CD4-positive, alpha-beta T cell treated with Interleukin-17A for 4 hours (primary cell): ENCODE measurements around the gene CMTR1.
"Not testable (repeated sequence)": the region's sequence is repeated elsewhere in the genome, so short reads cannot be mapped to it uniquely, and the experiment has no call there.

Experiments
- DNase-seq: peaks from one replicate; pipeline ENCODE4 v3.0.0-alpha.2; 2020; ENCODE audit warnings: mixed read lengths

The CMTR1 gene

DNA sequence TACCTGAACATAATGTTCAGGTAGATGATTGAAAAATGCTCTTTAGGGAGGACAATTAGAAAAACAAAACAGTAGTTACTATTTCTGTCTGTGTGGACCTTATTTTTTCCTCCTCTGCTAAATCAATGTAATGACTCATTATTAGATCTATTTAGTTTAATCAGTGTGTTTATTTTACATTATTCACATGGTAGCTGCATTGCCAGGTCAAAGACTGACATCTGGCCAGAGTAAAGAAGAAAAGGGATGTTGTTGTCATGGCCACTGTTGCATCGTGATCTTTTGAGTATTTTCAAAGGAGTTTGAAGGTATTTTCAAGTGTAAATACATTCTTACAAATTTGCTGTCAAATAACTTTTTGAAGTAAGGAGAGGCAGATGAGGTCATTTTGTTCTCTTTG lies 5.9 kb downstream of the CMTR1 start:
- no peak for DNase-seq

DNA sequence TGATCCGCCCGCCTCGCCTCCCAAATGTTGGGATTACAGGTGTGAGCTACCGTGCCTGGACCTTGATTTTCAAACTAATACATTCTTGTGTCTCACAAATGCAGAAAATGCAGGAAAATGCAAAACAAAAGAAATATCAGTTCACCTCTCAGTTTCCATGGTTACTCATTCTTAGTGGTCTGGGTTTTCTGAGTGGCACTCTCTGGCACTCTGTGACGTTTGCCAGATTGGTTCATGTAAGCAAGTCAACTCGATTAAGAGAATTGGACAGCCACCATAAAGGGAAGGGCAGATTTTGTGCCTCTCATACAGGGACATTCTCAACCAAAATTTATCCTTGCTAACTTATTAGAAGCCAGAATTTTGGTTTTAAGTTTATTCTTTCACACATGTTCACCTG lies 8.6 kb downstream of the CMTR1 start:
- no peak for DNase-seq

DNA sequence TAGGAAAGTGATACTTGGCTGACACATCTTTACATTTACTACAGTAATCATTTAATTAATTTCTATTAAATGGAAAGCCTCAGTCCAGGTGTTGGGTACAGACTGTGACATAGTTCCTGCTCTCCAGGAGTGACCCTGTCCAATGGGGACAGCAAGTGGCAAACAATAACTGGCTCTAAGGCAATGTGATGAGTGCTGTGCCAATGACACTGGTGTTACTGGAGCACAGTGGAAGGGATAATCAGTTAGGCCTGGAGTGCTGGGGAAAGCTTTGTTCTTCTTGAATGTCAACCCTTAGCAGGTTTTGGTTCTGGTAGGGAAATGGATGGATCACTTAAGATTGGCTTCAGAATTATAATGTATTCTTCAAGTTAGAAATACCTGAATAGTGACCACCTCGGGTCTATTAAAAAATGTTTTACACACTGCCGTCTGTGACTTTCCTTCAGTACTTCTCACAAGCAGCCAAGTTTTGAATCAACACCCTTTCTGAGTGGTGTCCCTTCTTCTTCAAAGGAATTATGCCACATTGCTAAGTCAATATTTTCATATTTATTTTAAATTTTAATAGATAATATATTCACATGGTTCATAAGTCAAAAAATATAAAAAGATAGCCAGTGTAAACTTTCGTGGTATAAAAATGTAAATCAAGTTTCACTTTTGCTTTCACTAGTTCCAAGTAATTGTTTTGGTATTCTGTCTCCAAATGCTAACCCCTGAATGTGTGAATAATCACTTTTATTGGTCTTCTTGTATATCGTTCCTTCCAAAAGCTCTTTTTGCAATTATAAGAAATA lies 9.6 kb downstream of the CMTR1 start:
- no peak for DNase-seq

DNA sequence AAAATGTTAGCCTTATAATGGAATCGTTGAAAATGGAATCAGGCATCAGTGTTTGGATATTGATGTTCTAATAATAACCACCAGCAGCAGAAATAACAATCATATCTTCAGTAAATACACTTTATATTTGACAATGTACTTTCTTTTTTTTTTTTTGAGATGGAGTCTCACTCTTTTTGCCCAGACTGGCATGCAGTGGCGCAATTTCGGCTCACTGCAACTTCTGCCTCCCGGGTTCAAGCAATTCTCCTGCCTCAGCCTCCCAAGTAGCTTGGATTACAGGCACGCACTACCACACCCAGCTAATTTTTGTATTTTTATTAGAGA lies 10.2 kb downstream of the CMTR1 start:
- DNase-seq, result not testable (repeated sequence)

DNA sequence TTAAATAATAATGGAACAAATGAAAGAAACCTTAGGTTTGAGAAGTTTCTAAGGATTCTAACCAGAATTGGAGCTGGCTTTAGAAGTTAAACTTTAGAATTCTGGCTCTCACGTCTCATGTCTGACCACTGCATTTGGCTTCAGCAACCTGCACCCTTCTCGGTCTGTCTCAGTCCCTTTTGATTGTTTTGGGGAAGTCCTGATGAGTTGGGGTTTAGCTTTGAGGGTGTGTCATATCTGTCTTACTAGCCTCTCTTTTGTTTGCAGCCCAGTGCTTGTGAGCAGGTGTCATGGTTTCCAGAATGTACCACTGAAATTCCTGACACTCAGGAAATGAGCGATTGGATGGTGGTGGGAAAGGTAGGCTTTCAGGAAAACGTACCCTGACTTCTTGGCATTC lies 17.0 kb downstream of the CMTR1 start:
- no peak for DNase-seq

DNA sequence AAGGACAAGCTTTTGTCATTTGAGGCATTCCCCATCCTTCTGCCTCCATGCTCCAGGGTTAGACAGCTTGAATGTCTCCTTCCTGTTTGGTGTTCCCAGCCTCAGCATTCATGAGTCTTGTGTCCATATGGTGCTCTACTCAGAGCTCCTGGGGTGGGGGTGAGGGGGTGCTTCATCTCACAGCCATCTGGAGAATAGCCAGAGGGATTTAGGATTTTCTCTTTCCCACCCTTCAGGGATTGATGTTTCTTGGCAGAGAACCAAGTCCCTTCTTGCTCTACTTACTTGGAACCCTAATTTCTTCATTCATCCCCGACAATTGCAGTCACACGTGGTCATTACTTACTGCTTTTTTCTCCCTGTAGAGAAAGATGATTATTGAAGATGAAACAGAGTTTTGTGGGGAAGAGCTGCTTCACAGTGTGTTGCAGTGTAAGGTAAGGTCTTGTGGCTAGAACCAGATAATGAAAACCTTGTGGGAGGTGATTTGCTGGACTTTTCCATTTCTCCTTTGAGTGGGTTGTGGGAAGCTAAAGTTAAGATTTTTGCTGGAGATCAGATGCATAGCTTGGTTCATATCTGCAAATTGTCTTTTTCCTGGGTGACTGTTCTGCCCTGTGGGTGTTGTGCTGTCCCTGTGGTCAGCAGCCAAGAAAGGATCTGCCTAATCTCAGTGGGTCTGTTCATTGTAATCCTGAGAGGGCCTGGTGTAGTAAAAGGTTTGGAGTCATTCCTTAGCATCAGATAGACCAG lies 18.6 kb downstream of the CMTR1 start:
- DNase-seq, result no peak

DNA sequence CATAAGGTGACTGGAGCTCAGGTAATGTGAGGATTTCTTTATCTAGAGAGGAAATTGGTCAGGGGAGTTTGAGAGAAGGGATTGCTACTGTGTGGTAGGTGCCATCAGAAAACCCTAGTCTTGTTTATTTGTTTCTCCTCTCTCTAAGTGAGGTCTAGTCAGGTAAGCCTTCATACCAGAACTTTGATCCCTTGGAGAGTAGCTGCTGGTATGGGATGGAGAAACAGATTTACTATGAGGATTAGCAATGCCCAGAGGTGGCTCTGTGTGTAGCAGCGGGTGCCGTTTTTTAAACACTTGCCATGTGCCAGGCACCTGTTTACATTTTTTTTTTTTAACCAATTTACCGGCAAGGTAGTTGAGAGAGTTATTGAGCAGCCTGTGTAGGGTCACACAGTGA lies 19.5 kb downstream of the CMTR1 start:
- no peak for DNase-seq

DNA sequence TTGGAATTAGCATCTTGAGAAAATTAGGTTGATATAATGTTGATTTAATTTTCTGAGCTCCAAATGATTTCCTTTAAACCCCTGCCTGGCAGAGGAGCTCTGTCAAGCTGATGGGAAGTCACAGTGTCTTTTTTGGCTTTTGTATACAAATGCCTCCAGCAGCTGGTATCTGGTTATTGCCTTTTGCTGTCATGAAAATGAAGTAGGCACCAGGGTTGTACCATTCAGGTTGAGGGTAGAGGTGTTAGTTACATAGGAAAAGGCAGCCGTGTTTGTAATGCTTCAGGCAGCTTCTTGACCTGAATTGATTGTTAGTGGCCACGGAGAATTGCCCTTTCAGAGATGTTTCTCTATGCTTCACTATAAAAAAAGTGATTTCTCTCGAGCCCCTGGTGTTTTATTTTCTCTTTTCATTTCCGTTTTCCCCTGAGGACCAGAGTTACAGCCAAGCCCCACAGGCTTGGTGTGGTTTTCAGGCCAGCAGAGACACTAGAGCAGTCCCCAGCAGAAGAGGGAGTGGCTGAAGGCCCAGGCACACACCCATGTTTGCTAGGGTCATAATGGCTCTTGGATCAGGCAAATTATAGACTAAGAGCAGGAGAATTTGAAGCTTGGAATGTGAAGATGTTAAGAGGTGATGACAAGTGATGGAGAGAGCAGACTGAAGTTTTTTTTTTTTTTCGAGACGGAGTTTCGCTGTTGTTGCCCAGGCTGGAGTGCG lies 21.6 kb downstream of the CMTR1 start:
- no peak for DNase-seq

DNA sequence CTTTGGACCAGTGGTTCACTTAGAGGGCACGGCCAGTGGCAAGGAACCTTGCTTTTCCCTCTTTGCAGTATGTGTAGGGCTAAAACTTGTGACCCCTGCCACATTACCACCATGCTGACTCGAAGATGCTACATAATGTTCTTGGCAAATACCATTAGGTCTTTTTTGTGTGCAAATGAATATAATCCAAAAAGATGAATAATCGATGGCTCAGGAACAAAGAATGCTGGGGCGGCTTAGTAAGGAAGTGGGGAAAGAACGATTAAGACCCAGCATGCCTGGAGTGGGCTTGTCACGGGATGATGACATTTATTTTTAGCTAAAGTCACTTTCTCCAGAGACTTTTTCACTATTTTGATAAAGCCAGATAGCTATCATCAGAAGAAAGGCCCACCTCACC lies 23.1 kb downstream of the CMTR1 start:
- no peak for DNase-seq

DNA sequence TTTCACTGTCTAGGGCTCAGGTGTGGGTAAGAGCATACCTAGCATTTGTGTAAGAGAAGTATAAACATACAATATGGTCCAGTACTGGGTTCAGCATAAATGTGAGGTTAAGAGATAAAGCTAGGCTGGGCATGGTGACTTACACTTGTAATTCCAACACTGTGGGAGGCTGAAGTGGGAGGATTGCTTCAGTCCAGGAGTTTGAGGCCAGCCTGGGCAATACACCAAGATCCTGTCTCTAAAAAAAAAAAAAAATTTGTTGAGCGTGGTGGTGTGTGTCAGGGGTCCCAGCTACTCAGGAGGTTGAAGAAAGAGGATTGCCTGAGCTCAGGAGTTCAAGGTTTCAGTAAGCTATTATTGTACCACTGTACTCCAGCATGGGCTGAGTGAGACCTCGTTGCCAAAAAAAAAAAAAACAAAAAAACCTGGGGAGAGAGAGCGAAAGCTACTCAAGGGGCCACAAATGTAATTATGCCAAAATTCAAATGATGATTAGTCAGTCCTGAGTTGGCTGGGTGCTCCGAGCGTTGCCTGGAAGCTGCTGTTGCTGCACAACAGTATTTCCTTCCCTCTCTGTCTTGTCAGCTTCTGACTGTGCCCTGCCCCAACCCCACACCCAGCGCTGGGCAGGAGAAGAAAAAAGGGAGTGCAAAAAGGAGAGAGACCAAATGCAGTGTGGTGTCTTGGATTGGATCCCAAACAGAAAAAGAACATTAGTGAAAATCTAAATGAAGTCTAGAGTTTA lies 24.0 kb downstream of the CMTR1 start:
- no peak for DNase-seq

DNA sequence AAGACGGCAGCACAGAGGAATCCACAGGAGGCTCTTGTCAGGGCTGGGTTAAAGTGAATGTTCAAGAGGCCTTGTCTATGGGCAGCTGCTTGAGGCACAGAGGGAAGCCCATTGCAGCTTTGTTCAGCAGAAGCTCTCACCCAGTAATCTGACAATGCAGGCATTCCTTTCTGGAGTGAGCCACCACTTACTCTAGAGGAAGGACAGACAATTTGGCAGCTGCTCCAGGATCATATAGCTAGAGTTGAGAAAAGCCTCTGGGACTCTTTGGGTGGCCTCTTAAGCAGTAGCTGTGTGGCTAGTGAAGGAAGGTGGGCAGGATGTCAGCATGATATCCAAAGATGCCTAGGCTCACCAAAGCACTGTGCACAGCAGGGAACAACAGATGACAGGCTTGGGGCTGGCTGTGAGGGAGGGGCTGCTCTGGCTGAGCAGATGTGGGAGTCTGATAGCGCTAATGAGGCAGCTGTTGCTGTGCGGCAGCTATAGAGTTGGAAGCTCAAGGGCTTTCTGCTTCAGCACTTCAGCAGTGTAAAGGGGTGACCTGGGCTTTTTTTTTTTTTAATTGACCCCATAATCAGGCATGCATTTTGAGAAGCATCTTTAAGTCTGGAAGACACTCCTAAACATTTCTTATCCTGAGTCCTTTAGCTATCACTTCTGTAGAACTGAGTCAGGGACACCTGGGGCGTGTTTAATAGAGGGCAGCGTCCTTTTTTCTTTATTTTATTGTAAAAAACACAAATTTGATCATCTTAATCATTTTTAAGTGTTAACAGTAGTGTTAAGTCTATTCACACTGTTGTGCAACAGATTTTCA lies 27.2 kb downstream of the CMTR1 start:
- DNase-seq, result no peak

DNA sequence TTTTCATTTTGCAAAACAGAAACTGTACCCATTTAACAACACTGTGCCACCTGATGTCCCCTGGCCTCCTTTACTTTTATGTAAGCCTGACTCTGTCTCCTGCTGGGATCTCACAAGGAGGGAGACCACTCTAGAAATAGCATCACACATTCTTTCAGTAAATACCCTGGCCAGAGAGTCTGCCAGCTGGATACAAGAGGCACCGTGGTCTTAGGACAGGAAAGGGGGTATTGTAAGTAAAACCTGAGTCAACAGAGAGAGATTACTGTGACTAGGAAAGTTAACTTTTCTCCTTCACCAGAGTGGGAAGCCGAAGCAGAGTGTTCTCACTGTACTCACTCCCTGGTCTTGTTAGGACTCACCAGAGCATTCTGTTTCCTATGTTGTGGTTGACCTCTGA lies 27.8 kb downstream of the CMTR1 start:
- DNase-seq, result no peak

DNA sequence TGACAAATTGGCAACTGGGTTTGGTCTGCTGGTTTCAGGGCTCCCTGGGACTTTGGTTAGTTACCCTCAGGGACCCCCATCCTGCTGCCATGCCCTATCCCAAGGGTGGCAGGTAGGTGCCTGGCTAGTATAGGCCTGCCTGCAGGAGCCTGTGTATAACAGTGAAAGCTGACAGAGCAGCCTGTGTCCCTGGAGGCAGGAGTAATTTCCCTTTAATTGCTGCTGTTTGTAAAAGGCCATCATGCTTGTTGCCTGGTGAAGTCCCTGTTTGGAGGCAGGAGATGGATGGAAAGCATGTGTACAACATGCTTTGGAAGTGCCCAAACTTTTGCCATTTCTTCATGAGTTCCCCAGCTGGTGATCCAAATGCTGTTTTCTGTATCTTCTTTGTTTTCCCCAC lies 30.1 kb downstream of the CMTR1 start:
- no peak for DNase-seq

DNA sequence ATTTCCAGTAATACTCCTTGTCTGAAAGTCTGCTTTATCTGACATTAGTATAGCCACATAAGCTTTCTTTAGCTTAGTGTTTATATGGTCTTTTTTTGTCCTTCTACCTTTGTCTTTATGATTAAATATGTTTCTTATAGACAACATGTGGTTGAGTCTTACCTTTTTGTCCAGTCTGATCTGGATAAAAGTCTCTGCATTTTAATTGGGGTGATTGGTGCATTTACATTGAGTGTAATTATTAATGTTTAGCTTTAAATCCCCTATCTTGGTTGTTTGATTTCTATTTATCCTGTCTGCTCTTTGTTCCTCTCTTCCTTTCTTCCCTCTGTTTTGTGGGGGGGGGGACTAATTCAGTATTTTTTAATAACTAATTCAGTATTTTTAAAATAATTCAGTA lies 34.7 kb downstream of the CMTR1 start:
- no peak for DNase-seq

DNA sequence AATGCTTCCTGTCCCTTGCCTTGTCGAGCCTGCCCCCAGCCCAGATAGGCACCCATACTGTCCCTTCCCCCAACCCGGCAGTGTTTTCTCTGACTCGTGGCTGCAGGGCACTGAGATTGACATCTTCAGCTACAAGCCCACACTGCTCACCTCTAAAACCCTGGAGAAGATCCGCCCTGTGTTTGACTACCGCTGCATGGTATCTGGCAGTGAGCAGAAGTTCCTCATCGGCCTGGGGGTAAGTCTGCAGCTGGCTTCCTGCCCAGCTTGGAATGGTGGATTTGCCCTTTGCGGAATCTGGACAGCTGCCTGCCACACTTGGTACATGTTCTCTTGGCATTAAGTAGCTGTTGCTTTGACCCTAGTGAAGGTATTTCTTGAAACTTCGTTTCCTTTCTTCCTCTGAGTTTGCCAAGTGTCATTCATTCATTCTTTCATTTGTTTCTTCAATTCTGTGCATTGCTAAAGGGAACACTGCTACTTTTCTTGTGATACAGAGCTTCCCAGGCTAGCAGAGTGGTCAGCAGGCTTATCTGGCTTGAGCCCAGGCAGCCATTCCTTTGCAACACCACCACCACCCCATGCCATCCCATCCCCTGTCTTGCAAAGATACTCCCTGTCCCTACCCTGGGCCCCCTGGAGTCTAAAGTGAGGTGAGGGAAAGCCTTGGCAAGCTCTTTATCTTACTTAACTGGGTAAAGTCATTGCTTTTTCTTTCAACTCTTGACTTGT lies 40.5 kb downstream of the CMTR1 start:
- no peak for DNase-seq

DNA sequence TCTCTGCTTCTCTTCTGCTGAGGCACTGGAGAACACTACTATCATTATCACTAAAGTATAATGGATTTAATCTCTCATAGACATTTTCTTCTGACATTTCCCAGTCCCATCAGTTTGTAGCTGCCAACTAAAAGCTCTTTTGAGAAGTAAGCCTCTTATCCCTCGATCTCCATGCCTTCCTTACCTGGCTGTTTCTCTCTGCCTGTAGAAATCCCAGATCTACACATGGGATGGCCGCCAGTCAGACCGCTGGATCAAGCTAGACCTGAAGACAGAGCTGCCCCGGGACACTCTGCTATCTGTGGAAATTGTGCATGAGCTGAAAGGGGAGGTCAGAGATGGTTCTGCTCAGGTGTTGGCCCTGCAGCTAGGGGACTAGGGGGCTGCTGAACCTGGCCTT lies 41.3 kb downstream of the CMTR1 start:
- no peak for DNase-seq

DNA sequence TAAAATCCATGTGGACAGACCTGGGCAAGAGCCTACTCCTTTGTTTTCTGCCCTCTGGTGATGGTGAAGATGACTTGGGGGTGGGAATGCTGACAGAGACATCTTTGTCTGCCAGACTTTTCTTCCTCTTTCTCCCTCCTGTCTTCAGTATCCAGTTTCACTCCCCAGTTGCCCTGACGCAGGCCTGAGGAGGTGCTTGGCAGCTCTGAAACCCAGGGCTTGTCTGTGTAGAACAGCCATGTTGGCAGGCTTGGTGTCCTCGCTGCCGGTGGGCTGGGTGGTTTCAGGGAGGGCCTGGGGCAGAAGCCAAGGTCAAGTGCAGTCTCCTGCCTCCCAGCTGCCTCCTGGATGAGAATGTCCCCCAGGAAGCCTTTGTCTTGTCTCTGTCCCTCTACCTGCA lies 44.2 kb downstream of the CMTR1 start:
- DNase-seq, result no peak

DNA sequence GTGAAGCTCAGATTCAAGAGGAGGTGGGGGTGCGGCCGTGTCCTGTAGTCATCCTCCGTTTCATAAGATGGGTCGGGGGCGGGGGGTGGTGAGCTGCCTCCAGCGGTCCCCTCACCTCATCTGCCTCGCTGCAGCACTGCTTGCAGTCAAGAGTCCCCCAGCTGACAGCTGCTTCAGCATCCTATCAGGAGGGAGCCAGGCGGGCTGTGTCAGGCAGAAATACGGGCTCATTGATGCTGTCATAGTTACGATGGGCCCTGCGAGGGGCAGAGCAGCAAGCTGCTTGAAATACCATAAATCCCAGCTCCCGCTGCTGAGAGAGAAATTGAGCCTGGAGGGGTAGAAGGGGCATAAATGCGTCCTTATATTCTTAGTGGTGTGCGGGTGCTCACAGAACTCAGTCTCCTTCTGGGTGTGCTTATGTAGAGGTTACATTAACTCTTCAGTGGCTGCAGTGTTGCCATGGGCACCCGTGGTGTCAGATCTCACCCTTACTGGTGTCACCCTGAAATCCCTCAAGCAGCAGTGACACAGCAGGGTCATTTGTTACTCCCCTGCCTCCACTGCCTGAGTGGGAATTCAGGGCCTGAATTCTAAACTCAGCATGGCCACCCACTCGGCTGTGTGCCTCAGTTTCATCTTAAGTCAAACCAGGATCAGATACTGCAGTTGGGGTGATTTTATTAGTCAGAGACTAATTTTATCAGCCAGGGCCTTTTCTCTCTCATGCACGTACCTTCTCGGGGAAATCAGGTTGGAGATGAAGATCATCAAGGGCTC lies 44.8 kb downstream of the CMTR1 start:
- no peak for DNase-seq

DNA sequence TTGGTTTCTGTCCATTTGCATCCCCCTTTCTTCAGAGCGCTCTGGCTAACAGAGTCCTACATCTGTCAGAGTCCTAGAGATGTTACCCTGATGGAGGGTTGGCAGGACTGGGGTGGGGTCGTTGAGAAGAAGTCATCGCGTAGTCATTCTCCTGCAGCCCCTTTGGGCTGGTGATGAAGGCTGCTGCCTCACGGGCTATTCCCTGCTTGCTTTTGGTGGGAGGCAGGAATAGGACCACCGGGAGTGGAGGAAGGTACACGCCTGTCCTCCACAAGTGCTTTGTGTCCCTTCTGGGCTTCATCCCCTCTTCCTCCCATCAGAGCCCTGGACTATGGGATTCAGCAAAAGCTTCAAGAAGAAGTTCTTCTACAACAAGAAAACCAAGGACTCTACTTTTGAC lies 45.8 kb downstream of the CMTR1 start:
- DNase-seq, result no peak

DNA sequence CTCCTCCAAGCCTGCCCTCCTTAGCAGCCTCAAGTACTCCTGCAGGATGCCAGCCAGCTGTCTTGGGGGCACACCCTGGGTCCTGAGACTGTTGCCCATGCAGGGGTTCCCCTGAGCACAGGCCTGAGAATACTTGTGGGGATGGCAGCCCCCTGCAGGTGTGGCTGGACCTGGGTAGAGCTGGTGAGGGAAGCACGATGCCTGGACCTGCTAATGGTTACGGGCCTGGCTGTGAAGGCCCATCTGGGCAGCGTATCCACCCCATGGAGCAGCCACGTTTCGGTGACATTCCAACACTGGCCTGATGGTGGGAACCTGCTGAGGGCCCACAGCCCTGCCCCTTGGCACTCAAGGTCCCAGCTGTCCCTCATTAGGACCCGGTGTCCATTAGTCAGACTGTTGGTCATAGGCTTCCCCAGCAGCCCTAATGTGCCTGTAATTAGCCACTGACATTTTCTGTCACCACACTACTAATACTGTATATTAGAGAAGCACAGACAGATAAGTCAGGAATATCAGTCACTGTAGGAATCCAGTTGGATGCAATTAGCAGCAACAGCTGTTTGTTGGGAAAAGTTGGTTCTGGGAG lies 46.3 kb downstream of the CMTR1 start:
- no peak for DNase-seq
